Activated B cell treated with CpG ODN at 0.5 μM for 24 hours (primary cell): ENCODE data around the gene PKP3. TPM values are rescaled to one million over a fixed set of nuclear protein-coding genes. Genes with fewer than 3 reads are reported as not detected.

Experiments used
- ATAC-seq: fragments of 200-7000 bp; cut with Tn5 transposase; one replicate; pipeline ENCODE4 v1.10.0; 2021; ENCODE audit warnings: low read depth, mild to moderate bottlenecking, moderate library complexity
- CTCF ChIA-PET: fragments of 350-600 bp; sonication (Branson Sonifier 250); formaldehyde crosslinking; loops from one replicate; lab custom pipeline; 2021; ENCODE audit warnings: antibody characterized with exemption; lab: Charles Lee
- POLR2A ChIA-PET: fragments of 350-600 bp; sonication (Branson Sonifier 250); formaldehyde crosslinking; loops from one replicate; lab custom pipeline; 2021; ENCODE audit warnings: antibody characterized with exemption; lab: Charles Lee
- DNase-seq: peaks from one replicate; pipeline ENCODE4 v3.0.0; 2022
- H3K27ac Mint-ChIP-seq: one replicate; pipeline ENCODE4 v1.8.0; 2020; ENCODE audit warnings: mixed read lengths
- H3K27me3 Mint-ChIP-seq: one replicate; pipeline ENCODE4 v1.8.0; 2021; ENCODE audit warnings: mixed read lengths
- H3K36me3 Mint-ChIP-seq: one replicate; pipeline ENCODE4 v1.8.0; 2021; ENCODE audit warnings: low read depth, mixed read lengths
- H3K4me1 Mint-ChIP-seq: one replicate; pipeline ENCODE4 v1.8.0; 2021; ENCODE audit warnings: mixed read lengths
- H3K4me3 Mint-ChIP-seq: one replicate; pipeline ENCODE4 v1.8.0; 2020; ENCODE audit warnings: mild to moderate bottlenecking, mixed read lengths
- H3K9me3 Mint-ChIP-seq: one replicate; pipeline ENCODE4 v1.8.0; 2020; ENCODE audit warnings: mixed read lengths
- CTCF ChIP-seq: fragments of 200-600 bp; IDR thresholded peaks from one replicate; pipeline ENCODE4 v1.8.0; 2022; ENCODE audit warnings: antibody characterized with exemption, mild to moderate bottlenecking
- intact Hi-C: fragments of 100-400 bp; cut with micrococcal nuclease; formaldehyde crosslinking; loops from one replicate; pipeline ENCODE4 v1.15.1; 2024
- total RNA-seq: library from RNA; stranded (reverse); gene quantifications from 2 replicates; pipeline ENCODE4 v1.2.3, GENCODE V29; 2022

The PKP3 gene
- total RNA-seq, 1 donor from 2014 or later = 0.18 TPM

GRCh38 chr11:368414-369335 lies 25.3 kb upstream of the PKP3 start:
- intact Hi-C loops = no loop called here
- DNase-seq = no peak
- ChIA-PET POLR2A (interaction anchor here (1.2 kb wide), 1 partner anchor 131 kb away, joined by 4 read pairs; no protein-coding TSS in a partner anchor), CTCF (no interaction called here)
- Mint-ChIP-seq H3K4me3 (peak overlapping the region; percentile 78), H3K9me3 (no peaks in the 10 kb centered on the region), H3K27ac (no peak overlapping the region), H3K4me1 (peaks cover 12% of the 10 kb centered on the region), H3K36me3 (no peaks in the 10 kb centered on the region), H3K27me3 (peaks cover 34% of the 10 kb centered on the region)
- TF ChIP-seq CTCF = no peak
- no peak for ATAC-seq

- DNase-seq = no peak
- H3K4me1 Mint-ChIP-seq = peaks cover 12% of the 10 kb centered on the region
- H3K4me3 Mint-ChIP-seq = peak within 1 kb of the TSS; percentile 78
- ATAC-seq = peak; percentile 38
- no peaks in the 10 kb centered on the region for H3K9me3 Mint-ChIP-seq
- intact Hi-C loops = no loop called here
- TF ChIP-seq CTCF = no peak
- ChIA-PET CTCF (no interaction called here), POLR2A (interaction anchor here (1.2 kb wide), 1 partner anchor 132 kb away, joined by 4 read pairs; no protein-coding TSS in a partner anchor)
- H3K27me3 Mint-ChIP-seq = peaks cover 33% of the 10 kb centered on the region
- H3K36me3 Mint-ChIP-seq = no peaks in the 10 kb centered on the region
- H3K27ac Mint-ChIP-seq = no peak within 1 kb of the TSS
Measured at GRCh38 chr11:369336-370018, 24.5 kb upstream of the PKP3 start, which contains the start of gene B4GALNT4. Gene B4GALNT4 (plus strand): TSS chr11:369499. CDS start chr11:369804, 305 bp downstream.

GRCh38 chr11:370070-370941 lies 23.7 kb upstream of the PKP3 start:
- H3K9me3 Mint-ChIP-seq = no peaks in the 10 kb centered on the region
- H3K4me3 Mint-ChIP-seq = peak overlapping the region; percentile 60
- ATAC-seq (no peak), DNase-seq (no peak)
- ChIA-PET CTCF (no interaction called here), POLR2A (no interaction called here)
- intact Hi-C loops = no loop called here
- no peak overlapping the region for H3K27ac Mint-ChIP-seq
- TF ChIP-seq CTCF = no peak
- peaks cover 29% of the 10 kb centered on the region for H3K27me3 Mint-ChIP-seq
- peaks cover 12% of the 10 kb centered on the region for H3K4me1 Mint-ChIP-seq
- H3K36me3 Mint-ChIP-seq = no peaks in the 10 kb centered on the region

GRCh38 chr11:371051-371450 lies 23.0 kb upstream of the PKP3 start:
- DNase-seq = no peak
- Mint-ChIP-seq H3K9me3 (no peaks in the 10 kb centered on the region), H3K4me1 (peaks cover 12% of the 10 kb centered on the region), H3K4me3 (no peak overlapping the region), H3K27me3 (peaks cover 29% of the 10 kb centered on the region), H3K36me3 (no peaks in the 10 kb centered on the region), H3K27ac (no peak overlapping the region)
- no peak for ATAC-seq
- ChIA-PET CTCF (interaction anchor here (0.7 kb wide), 1 partner anchor 26 kb away, joined by 3 read pairs; no protein-coding TSS in a partner anchor), POLR2A (no interaction called here)
- TF ChIP-seq CTCF = no peak
- intact Hi-C loops = no loop called here
